SW 1271 (cell line): Measurements from ENCODE around the gene C10orf143.

Experiments
- DNase-seq, 2 experiments: peaks; one replicate each; lab custom pipeline; 2025; lab: John Stamatoyannopoulos, UW

C10orf143 gene

DNA sequence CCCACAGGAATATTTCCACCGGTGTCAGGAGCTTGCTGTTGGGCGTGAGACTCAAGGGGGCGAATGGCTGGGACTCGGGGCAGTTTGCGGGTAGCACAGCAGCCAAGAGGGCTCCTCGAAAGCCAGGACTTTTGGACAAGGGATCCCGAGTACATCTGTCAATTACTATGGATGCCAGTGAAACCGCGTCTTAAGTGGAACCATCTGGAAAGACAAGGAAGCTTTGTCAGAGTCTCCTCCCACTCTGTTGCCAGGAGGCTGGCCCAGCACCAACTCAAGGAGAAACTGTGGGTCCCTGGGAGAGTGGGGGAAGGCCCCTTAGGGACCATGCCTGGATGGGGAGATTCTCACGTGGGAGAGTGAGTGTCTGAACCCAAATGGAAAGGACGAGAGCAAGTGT lies 57.1 kb downstream of the C10orf143 start:
- DNase-seq, result no peak

DNA sequence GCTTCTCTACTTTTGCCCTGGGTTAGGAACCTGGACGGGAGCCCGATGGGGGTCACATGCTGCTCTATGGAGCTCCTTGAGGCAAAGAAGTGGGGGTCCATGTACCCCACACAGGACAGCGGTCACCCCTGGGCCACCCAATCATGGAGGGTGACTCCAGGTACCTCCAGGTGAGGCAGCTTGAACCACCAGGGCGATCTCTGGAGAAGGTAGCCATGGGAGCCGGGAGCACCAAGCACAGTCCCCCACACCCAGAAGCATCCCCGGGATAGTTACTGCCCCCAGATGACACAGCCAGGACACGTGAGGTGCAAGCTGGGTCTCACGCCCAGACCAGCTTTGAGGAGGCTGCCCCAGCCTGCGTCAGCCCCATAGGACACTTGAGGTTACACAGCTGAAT lies 58.4 kb downstream of the C10orf143 start:
- DNase-seq, result no peak

DNA sequence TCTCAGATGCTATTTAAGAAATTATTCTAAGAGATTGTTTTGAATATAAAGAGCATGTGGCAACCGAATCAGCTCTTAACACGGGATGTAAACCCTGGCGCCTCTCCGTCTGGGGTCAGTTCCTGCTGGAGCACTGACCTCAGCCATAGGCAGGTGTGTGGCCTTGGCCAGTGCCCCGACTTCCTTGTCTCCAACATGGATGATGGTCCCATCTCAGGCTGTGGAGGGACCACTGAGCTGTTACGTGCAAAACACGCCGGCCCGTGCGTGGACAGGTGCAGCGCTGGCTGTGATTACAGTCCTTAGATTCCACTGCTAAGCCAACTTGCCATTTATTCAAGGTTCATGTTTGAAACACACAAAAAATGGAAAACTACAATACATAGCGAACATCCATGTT lies 59.9 kb downstream of the C10orf143 start:
- no peak for DNase-seq

DNA sequence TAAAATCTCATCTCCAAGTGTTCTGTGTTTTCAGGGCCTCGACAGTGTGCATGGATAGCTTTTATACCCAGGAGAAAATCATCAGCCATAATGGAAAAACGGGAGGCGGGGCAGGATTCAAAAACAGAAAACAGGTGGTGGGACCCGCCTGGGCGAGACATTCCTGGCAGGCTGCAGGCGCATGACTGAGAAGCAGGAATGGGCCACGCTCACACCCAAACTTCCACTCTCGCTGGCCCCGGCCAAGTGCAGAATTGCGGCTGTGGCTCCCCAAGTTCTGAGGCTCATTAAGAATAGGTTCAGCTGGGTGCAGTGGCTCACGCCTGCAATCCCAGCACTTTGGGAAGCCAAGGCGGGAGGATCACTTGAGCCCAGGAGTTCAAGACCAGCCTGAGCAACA lies 60.6 kb downstream of the C10orf143 start:
- no peak for DNase-seq

DNA sequence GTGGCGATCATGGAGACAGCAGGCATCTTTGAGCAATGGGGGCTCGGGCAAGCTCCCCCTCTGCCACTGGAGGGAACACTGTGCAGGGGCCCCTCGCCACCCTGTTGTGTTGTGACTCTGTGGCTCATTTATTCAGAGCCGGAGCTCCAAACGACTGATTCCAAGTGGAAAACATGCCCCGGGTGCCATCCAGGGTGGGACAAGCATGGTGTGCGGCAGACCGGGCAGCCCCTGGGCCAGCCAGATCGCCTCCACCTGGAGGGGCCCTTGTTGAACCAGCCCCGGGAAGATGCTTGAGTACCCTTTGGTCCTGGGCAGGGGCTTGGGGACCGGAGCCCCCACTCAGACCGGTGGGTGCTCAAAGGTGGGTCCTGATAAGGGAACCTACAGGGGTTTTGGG lies 61.4 kb downstream of the C10orf143 start:
- DNase-seq, result no peak

DNA sequence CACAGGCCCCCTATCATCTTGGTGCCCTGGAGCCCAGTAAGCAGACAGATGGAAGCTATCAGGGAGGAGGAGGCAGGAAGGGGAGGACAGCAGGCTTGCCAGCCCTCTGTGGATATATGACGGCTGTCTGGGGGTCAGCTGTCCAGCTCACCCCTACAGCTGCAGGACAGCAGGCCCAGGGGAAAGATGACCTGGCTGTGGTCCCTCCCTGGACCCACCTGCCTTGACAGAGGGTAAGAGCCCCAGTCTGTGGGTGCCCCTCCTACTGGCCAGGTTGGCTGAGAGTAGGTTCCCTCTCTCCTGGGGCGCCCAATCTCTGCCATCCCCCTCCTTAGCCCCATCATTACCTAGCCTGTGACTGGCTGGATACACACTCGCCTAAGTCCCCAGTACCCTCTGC lies 62.5 kb downstream of the C10orf143 start:
- DNase-seq, result no peak

DNA sequence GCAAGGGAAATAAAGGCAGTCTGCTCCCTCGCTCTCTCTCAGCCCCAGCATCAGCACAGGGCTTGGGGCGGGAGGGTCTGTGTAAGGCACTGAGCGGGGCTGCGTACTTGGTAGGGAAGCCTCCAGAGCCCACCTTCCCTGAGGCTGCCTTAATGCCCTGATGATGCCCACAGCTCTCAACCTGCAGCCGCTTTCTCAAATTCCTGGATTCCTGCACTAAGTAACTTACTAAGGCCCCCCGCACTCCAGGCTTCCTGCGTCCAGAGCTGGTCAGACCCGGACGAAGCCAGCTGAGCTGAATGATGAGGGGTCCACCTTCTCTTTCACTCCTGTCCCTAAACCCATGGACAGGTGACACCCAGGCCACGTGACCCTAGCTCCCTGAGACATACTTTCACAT lies 63.3 kb downstream of the C10orf143 start:
- DNase-seq, result no peak

DNA sequence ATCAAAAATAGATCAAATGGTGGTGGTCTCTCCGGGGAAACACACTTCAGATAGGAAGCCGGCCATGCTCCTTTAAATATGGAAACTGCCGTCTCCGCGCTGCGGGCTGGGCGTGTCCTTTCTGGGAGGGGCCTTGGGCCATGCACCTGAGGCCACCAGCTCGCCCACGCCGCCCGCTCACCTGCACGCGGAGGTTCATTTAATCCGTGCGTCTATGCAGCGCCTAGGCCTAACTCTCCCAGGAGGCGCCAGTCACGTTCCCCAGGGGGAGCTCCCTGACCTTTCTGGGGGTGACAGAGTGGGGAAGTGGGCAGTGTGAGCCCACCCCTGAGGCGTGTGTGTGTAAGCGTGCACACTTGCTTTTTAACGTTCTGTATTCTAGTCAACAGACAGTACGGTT lies 64.0 kb downstream of the C10orf143 start:
- no peak for DNase-seq

DNA sequence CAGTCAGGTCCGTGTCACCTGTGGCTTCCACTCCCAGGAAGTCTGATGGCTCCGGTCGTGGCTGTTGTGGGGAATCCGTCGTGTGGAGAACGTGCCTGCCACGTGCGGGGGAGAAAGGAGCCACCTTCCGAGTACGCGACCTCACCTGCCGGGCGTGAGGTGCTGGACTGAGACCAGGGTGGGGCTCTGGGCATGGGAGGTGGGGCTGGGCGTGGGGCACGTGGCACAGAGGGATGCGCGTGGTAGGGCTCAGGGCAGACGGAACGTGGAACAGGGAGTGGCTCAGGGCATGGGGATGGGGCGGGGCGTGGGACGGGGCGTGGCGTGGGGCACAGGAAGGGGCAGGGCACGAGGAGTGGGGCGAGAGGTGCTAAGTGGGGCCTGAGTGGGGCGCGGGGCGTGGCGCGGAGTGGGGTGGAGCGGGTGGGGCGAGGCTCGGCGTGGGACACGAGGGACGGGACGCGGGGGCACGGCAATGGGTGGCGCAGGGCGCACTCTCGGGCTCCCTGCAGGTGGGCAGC lies 64.8 kb downstream of the C10orf143 start:
- DNase-seq, result no peak

DNA sequence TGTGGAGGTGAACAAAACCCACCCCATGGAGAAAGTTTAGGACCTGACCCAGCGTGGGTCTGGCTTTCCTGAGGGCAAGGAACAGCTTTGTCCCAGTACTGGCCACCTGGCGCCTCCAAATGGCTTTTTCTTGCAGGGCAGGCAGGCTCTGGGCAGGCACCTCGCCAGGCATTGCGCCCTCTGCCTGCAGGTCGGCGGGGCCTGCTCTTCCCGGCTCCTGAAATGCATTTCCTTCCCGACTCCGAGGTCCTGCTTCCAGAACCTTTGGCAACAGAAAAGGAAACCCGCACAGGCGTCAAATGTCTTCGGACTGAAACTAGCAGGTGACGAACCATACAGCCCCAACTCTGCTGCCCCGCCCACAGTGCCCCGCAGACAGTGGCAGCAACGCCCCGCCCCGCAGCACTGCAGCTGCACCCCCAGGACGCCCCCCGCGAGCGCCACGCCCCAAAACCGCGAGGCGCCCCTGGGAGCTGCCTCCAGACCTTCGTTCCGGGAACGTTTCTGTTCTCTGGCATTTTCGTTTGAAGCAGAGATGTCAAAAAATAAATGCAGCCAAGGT lies 65.5 kb downstream of the C10orf143 start:
- DNase-seq, result peak in 1 of 2 experiments; percentile 9

DNA sequence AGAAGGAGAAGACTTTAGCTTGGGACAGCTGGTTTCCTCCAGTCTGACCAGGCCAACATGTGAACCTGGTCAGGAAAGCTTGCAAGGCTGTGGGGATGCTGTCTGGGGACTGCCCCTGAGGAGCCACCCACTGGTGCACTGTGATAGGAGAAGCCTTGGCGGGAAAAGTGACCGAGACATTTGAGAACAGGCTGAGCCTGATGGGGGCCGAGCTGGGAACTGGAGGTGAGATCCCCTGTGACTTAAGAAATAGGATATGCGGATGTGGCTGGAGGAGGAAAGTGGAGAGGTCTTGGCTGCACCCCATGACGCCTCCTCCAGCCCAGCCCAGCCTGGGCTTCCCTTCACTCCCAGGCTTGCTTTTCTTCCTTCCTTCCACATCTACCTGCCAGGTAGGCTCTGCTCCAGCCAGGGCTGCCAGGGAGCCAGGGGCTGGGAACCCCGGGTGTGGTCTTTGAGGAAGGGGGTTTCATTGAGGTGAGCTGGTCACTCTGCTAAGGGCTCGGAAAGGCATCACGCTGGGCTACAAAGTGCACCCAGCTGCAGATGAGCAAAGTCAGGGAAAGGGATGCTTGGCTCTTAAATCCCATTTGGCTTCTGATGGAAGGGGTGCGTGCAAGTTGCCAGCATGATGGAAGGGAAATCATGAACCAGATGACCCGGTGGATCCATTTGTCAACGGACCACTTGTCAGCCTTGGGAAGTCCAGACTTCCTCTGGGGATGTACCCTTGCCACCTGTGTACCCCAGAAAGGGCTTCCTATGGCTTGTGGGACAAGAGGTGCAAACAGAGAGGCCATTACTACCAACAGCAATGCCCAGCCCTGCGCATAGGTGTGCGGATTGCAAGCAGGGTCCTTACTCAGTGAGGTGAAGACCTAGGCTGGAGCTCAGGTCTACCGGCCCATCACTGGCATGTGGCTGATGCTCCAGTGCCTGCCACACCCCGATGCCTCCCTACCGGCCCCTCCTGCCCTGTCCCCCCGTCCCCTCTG lies 66.3 kb downstream of the C10orf143 start:
- DNase-seq, result no peak

DNA sequence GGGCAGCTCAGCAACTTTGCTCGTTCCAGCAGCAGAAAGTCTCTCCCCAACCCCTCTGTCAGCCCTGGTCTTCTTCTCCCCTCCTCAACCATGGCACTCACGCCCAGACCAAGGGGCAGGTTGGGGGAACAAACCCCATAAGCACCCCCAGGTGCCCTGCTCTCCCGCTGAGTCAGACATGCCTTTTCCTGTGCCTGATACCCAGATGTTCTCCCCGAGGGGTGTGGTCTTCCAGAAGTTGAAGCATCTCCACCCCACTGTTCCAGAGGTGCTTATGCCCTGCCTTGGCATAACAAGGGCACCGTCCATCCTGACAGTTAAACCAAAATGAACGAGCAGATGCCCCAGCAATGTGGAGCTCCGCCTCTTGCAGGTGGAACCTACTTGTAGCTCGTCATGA lies 67.1 kb downstream of the C10orf143 start:
- no peak for DNase-seq

DNA sequence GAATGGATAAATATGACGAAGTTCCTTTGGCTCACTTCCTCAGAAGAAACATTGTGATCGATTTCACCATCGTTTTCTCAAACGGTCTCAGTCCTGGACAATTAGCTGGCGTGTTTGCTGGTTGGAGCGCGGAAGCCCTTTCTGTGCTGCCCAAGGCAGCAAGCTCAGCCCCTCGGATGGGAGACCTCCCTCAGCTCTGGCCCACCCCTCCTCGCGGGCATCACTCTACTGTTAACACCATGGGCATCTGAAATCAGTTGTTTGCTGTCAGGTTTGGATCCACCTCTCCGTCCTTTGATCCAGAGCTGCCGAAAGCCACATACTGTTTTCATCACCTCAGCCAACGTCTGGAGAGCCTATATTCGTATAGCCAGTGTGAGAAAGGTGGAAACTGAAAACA lies 68.2 kb downstream of the C10orf143 start:
- DNase-seq, result no peak

DNA sequence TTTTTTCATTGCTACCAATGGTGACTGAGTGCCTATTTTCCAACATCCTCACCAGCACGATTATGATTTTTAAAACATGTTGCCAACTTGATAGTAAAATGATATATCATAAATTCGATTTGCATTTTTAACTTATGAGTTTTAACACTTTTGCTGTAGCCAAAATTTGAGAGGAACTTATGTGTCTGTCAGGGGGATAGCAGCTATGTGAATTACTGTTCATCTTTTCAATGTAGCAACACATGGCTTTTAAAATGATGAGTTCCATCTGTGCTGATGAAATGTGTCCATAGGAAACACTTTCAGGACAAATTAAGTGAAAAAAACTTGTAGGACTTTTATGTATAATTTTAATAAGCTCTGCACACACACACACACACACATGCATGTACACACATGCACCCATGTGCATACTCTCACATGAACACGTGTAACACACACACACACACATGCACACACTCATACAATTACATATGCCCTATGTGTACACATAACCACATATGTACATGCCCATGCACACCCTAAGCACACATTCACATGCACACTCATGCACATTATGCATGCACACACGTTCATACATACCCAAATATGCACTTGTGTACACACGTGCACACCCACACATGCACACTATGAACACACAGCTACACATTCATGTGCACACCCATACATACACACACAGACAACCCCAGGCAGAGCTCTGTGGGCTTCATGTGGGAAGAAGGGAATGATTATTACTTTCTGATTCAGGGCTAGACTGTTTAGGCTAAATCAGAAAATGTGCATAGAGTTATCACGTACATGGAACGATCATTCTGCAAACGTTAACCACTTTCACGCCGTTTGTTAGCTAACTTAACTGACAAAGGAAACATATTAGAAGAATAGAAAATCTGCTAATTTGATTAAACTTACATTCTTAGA lies 68.9 kb downstream of the C10orf143 start:
- no peak for DNase-seq

DNA sequence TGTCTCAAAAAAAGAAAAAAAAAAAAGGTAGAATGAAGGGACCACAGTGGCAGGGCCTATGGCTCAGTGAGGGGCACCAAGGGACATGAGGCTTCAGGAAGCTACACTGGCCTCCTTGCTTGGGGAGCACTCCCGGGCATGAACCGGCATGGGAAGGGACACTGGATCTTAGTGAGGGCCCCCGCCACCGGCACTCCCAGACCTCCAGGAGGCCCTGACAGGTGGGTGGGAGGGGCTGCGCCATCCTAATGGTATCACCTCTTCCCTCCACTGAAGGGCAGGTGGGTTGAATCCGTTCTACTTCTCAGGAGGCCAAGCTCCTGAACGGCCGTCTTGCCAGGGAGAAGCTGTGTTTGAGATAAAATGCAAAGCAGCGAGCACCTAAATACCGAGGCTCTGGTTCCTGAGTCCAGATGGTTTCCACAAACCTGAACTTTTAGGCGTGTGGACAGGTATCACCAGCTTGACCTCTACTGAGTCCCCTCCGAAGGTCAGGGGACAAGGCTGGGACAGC lies 69.8 kb downstream of the C10orf143 start:
- DNase-seq, result no peak

DNA sequence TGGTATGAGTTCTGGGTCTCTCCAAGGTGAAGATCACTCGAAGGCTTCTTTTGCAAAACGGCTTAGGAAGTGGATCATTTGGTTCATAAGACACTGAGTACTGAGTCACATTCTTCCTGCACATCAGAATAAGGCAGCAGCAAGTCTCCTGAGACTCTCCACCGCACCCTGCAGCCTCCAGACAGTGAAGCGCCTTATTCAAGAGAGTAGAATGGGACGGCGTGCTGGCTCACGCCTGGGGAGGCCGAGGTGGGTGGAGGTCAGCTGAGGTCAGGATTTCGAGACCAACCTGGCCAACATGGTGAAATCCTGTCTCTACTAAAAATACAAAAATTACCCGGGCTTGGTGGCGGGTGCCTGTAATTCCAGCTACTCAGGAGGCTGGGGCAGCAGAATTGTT lies 70.3 kb downstream of the C10orf143 start:
- DNase-seq, result no peak

DNA sequence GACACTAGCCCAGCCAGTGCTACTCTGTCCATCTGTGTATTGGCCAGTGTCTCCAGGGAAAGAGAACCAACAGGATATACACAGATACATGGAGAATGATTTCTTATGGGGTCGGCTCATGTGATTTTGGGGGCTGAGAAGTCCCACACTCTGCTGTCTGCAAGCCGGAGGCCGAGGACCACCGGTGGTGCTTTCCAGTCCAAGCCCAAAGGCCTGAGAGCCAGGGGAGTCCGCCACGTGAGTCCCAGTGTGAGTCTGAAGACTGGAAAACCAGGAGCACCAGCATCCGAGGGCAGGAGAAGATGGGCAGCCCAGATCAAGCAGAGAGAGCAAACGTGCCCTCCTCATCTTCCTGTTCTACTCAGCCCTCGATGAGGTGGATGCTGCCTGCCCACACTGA lies 71.5 kb downstream of the C10orf143 start:
- DNase-seq, result no peak

DNA sequence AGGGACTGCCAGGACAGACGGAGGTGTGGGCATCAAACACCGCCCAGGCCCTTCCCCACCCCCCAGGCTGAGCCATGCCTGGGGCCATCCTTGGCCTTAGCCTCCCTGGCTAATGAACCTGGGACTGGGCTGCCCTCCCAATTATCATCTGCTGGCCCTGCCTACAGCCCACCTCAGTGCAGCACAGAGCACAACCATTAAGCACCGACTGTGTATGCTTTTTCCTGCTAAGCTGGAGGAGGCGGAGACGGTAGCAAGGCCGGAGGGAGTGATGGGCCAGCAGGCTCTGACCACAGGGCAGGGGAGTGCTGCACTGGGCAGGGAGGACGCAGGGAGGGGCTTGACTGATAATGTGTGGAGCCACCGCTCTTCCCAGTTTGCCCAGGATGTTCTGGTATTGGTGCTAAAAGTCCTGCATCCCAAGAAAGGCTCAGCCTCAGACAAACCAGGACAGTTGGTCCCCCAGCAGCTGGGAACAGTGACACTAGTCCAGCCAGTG lies 72.0 kb downstream of the C10orf143 start:
- DNase-seq, result no peak

DNA sequence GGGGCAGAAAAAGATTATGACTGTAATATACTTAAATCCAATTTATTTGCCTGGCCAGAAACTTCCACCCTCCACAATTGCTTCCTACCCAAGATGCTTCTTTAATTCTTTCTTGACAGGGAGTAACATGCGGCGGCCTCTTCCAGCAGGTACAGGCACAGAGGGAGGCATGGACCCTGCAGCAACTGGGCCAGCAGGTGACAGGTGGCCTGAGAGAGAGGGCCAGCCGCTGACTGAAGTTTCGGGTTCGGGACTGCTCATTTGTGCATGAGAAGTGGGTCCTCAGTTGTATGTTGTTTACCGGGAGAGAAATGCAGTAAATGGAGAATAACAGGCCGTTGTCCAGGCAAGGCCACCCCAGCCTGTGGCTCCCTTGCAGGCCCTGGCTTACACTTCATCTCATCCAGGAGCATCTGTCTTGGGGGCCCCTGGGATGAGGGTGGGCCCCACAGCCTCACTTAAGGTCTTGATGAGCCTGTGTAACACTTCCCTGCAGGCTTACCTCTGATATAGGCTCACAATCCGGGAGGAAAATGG lies 72.5 kb downstream of the C10orf143 start:
- no peak for DNase-seq

DNA sequence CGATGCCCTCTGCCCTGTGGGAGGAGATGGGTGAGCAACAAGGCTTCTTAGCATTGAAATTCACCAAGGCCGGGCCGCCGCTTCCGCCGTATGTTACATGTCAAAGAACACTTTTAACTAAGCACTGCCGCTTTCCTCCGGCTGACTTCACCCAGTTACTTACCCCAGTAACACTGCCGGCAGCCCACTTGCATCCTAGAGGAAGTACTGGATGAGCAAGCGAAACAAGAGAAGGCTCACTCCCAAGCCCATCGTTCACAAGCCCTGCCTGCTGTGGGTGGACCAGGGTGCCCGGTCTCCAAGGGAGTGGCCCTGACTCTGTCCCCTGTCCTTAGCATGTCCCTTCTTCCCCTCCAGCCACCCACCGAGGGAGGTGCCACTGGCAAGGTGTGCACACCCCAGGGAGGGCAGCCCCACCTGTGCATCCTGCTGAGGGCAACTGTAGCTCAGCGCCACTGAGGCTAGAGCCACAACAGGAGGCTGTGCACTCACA lies 73.4 kb downstream of the C10orf143 start:
- no peak for DNase-seq

DNA sequence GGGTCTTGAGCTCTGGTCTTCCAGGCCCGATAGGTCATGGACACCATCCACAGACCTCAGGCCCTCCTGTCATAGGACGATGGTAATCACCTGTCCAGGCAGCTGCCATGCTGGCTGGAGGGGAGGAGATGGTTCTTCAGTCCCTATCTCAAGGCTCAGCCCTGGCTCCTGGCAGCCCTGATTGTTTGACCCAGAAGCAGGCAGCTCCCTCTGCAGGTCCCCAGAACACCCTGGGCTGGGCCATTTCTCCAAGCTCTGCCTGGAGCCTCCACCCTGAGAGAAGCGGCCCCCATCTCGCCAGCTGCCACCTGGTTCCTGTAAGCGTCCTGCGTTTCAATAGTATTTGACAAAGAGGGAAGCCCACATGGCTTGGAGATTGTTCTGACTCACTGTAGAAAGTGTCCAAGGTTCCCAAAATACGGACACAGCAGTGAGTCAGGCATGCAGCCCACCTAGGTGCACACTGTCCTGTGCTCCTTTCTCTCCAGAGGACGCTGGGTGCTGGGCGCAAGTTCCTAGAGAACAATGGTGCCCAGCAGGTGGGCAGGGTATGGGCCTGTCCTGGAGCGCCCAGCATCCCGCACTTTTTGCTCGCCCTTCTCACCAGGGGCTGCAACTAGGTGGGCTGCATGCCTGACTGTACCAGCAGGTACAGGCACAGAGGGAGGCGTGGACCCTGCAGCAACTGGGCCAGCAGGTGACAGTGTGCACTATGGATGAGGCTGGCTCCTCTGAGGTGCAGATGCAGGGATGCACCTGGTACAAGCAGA lies 74.1 kb downstream of the C10orf143 start:
- no peak for DNase-seq
